Activated T-cell treated with anti-CD3 and anti-CD28 coated beads for 24 hours (primary cell): Measurements from ENCODE around the gene COX6B2.

Experiments
- DNase-seq: peaks from one replicate; pipeline ENCODE4 v3.0.0-alpha.2; 2020; ENCODE audit warnings: low read depth

Gene COX6B2

DNA sequence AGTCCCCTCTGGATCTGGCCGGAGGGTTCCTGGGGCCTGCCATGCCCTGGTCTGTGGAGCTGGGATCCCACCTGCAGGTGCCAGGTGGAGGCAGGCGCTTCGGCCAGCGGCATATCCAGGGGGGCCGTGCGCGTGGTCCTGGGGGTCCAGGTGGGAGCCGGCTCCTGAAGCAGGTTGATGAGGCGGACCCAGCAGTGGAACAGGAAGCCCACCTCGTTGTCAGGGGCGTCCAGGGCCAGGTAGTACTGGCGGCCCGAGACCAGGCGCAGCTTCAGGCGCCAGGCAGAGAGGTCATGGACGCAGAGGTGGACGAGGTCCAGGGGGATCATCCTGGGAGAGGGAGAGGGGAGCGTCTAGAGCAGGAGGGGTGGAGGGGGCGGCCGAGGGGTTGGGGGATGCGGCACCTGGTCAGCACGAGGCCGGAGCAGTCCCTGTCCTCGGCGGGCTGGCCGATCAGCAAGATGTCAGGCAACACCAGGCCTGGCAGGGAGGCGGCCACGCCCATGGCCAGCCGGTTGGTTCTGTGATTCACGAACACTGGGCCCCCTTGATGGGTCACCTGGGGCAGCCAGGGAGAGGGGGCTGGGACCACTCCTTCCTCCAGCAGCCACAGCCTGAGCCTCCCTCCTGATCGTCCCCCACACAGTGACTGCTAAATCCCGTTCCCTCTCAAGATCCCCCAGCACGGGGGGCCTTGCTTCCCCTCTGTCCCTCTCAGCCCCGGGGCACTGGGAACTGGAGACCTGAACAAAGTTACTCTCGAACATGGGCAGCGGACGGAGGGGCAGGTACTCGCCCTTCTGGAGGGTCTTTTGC is 7.9 kb upstream of the COX6B2 start:
- no peak for DNase-seq

- DNase-seq = no peak
These were observed 6.4 kb upstream of the COX6B2 start for GRCh38 chr19:55360902-55361301.

- DNase-seq = no peak
These were observed 4.7 kb upstream of the COX6B2 start for GRCh38 chr19:55358943-55359908.

DNA sequence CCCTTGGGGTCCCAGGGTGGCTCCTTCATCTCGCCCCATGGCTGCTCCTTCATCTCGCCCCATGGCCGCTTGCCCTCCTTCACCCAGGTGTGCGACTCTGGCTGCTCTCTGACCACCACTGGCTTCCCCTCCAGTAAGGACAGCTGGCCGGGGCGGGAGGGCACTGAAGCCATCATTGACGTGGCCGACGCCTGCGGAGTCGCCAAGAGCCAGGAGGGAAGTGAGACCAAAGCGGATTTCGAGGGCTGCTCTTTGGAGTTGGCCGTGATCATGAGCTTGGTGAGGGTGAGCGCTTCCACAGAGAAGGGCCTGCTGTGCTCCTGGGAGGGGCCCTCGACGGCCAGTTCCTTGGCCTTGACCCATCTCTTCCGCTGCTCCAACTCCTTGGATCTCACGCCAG is 4.0 kb upstream of the COX6B2 start:
- DNase-seq = no peak

DNA sequence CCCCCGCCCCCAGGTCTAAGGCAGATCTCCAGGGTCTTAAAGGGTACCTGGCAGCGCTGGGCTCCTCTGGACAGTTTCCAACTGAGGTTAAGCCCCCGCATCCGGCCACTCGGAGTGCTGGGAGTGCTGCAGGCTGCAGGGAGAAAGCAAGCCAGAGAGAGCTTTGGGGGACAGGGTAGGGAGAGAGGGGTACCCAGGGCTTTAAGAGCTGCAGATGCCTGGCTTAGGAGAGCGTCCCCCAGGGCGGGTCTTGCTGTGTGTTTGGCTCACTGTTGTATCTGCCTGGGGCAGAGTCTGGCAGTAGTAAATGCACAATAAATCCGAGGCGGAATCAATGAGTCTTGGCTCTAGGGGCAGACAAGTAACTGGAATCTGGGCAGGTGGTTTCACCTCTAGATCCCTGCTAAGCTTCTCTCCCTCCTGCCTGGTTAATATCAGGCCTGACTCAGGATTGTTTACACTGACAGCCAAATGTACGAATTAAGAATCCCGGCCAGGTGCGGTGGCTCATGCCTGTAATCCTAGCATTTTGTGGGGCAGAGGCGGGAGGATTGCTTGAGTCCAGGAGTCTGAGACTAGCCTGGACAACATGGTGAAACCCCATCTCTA is 798 bp upstream of the COX6B2 start:
- DNase-seq = no peak

DNA sequence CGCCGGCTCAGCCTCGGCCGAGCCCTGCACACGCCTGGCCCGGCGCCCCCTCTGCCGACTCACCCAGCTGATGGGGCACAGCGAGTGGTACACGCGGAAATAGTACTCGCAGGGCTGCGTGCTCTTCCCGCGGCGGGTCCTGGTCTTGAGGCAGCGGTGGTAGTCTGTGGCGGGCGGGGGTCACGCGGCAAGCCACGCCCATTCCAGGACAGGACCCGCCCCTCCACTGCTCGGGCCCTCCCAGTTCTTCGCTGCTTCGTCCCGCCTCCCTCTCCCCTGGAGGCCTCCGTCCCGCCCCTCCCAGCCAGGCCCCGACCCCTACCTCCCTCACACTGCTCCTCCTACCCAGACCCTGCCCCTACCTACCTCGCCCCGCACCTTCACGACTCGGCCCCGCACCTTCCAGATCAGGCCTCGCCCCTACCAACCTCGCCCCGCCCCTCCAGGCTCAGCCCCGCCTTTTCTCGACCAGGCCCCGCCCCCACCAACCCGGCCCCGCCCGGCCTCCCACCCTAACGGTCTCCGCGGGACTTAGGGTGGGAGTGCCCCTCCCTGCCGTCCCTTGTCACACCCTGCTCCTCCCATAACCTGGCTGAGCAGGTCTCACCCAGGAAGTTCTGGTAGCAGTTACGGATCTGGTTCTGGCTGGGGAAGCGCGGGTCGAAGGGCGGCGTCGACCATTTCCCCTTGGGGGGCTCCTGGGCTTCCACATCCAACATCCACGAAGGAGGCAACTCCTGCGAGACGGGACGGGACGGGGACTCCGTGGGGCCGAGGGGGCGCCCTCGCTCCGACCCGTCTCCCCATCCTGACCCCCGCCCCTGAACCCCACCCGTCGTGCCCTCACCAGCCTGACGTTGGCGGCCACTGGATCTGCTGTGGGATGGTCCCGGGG is 469 bp downstream of the COX6B2 start:
- peak; percentile 32 for DNase-seq

- DNase-seq = no peak
These were observed 1.1 kb downstream of the COX6B2 start for GRCh38 chr19:55353356-55353802.

- DNase-seq = no peak
These were observed 1.9 kb downstream of the COX6B2 start for GRCh38 chr19:55352549-55353145.

DNA sequence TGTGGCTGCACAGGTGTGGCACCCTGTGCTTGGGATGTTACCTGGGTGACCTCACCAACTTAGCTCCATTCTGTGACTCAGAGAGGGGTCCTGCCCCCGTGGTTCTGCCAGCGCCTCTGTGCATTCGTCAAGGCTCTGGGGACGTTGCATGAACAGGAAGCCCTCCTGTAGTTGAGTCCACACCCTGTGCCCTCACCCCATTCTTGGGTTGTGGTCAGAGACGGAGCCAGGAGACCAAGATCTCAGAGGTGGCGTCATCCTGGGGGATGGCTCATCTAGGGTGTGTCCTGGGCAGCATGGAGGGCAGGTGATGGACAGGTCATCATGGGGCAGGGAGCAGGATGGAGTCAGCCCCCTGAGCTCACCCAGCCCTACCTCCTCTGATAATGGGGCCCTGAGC is 2.5 kb downstream of the COX6B2 start:
- no peak for DNase-seq

DNA sequence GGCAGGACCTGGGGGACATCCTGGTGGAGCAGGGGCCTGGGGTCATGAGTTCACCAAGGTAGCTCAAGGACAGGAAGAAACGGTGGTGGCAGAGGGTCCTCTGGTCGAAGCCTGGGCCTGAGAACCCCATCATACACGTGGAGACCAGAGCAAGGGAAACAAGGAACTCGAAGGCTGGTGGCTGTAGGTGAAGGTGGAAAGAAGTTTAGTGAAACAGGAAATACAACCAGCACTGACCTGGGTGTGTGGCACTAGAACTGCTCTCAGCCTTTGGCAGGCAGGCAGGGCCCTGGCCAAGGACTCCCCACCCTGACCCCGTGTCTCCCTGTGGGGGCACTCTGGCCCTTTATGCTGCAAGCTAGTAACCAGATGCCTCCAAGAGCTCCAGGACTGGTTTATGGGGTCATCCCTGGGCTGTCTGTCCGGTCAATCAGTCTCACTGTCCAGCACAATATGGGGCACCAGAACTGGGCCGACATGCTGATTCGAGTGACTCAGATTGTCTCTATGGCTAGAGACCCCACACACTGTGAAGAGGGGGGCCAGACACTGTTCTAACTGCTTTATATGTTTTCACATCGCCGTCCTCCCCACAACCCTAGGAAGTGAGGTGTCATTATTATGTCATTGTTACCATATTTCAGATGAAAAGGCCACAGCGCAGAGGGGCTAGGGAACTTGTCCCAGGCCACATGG is 3.8 kb downstream of the COX6B2 start:
- DNase-seq = no peak

DNA sequence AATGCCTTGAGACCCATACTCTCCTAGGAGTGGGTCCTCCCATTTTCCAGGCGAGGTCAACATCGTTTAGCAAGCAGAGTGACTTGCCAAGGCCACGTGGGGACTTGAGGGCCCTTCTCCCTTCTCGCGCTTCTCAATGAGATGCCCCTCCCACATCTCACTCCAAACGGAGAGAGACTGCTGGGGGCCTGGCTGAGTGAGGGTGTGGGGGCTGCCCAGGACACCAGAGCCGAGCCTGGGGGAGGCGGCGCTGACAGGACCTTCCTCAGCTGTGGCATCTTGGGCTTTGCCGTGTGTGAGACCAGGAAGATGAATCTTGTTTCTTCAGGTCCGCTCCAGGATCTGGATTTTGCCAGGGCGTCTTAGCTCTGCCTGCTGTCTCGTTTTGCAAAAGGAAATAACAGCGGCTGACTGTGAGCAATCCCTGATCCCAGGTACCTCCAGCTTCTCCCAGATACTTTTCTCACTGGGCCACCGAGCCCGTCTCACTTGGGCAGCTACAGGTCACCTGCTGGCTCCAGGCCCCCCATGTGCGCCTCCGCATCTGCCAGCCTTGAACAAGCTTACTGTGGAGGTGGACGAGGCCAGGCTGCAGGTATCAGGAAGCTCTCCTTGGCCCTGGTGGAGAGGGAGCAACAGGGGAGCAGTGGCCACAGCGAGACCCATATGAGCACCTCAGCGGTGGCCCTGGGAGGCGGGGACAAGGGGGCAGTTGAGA is 6.0 kb downstream of the COX6B2 start:
- no peak for DNase-seq

- no peak for DNase-seq
These were observed 7.0 kb downstream of the COX6B2 start for GRCh38 chr19:55347442-55348009.

GRCh38 chr19:55346725-55347441 is 7.6 kb downstream of the COX6B2 start:
- no peak for DNase-seq

DNA sequence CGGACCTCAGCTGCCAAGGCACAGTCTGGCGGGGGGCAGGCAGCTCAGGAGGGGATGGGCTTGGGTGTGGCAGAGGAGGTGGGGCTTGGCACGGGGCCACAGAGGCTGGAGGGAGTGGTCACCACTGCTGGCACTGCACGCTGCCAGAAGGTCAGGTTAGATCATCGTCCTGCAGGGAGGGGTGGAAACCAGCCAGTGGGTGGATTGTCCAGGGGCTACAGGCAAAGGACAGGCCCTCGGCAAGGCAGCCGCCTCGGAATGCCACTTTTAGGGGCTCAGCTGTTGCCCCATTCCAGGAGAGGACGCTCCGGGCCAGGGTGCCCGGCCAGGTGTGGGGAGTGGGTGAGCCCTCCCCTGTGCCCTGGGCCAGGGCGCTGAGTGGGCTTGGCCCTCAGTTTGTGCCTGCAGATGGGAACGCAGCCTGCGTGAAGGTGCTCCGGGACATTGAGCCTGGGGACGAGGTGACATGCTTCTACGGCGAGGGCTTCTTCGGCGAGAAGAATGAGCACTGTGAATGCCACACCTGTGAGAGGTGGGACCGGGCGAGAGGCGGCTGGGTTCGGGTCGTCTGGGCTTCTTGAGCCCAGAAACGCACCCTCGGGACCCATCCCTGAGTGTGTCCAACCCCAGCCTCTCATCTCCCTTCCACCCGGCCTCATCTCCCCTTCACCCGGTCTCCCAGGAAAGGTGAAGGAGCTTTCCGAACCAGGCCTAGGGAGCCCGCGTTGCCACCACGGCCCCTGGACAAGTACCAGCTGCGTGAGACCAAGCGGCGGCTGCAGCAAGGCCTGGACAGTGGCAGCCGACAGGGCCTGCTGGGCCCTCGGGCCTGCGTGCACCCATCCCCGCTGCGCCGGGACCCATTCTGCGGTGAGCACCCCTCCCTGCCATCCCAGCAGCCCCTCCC is 8.4 kb downstream of the COX6B2 start:
- no peak for DNase-seq

DNA sequence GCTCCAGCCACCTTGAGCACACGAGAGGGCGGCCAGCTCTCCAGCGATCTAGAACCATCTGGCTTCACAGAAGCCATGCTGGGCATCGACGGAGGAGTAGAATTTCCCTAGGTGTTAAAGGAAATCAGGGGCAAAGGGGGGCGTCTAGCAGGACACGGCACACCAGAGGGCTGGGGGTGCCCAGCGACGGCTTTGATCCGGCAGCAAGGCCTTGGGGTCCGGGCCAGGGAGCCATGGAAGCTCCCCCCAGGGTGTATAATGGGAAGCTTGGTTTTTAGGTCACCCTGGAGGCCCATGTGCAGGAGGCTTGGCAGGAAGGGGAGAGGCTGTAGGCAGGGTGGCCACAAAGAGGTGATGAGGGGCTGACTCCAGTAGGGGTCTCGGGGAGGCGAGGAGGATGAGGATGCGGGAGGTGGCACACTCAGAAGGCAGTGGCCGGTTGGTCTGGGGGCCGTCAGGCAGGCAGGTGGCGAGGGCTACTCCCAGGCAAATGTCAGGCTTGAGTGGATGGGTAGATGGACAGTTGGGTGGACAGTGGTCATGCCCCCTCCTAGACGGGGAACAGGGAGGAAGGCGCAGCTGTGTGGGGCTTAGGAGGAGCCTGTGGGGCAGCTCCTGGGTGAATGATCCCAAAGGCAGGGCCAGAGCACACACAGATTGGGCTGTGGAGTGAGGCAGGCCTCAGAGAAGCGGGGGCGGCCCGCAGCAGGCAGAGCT is 9.3 kb downstream of the COX6B2 start:
- DNase-seq = no peak

GRCh38 chr19:55344444-55344843 is 10.1 kb downstream of the COX6B2 start:
- no peak for DNase-seq
